GM18520 (cell line): ENCODE results near the gene COL4A2.

ENCODE experiments used
- ATAC-seq: cut with Tn5 transposase; IDR thresholded peaks from one replicate; pipeline ENCODE4 v1.9.1; 2021; ENCODE audit not compliant: unreplicated experiment

Gene COL4A2

GRCh38 chr13:110272227-110272626, 34.9 kb upstream of the COL4A2 start:
- ATAC-seq = no peak

- ATAC-seq = no peak
These were observed 34.4 kb upstream of the COL4A2 start for GRCh38 chr13:110272651-110273050.

- no peak for ATAC-seq
These were observed 33.8 kb upstream of the COL4A2 start for GRCh38 chr13:110273254-110273653.

- ATAC-seq = no peak
These were observed 32.4 kb upstream of the COL4A2 start for GRCh38 chr13:110274687-110275086.

- ATAC-seq = no peak
These were observed 31.0 kb upstream of the COL4A2 start for GRCh38 chr13:110275931-110276552.

- no peak for ATAC-seq
These were observed 30.5 kb upstream of the COL4A2 start for GRCh38 chr13:110276553-110276950.

GRCh38 chr13:110277357-110277975, 29.6 kb upstream of the COL4A2 start:
- no peak for ATAC-seq

- ATAC-seq = no peak
These were observed 28.2 kb upstream of the COL4A2 start for GRCh38 chr13:110278859-110279258.

- ATAC-seq = no peak
These were observed 27.4 kb upstream of the COL4A2 start for GRCh38 chr13:110279684-110280083.

GRCh38 chr13:110280231-110280813, 26.8 kb upstream of the COL4A2 start:
- no peak for ATAC-seq

GRCh38 chr13:110280985-110281688, 25.9 kb upstream of the COL4A2 start:
- ATAC-seq = no peak

GRCh38 chr13:110281736-110282135, 25.3 kb upstream of the COL4A2 start:
- ATAC-seq = no peak

GRCh38 chr13:110282316-110282841, 24.7 kb upstream of the COL4A2 start:
- ATAC-seq = no peak

GRCh38 chr13:110283736-110284517, 23.2 kb upstream of the COL4A2 start:
- no peak for ATAC-seq

- ATAC-seq = no peak
These were observed 22.2 kb upstream of the COL4A2 start for GRCh38 chr13:110284779-110285484.

GRCh38 chr13:110285991-110286832, 20.9 kb upstream of the COL4A2 start:
- ATAC-seq = no peak

GRCh38 chr13:110286833-110287819, 20.0 kb upstream of the COL4A2 start:
- ATAC-seq = no peak

- ATAC-seq = no peak
These were observed 17.9 kb upstream of the COL4A2 start for GRCh38 chr13:110289174-110289573.
